DOHH2 (cell line): ENCODE data around the gene WDR35.

Source experiments
- EZH2phosphoT487 ChIP-seq: fragments of 200-600 bp; sonication (generic); IDR thresholded peaks from 2 replicates; pipeline ENCODE4 v1.6.1; 2017; ENCODE audit warnings: borderline replicate concordance, mild to moderate bottlenecking, antibody characterized with exemption, low read length, moderate library complexity, mixed read lengths
- TF ChIP-seq, protein P1 (sequence below): fragments of 200-600 bp; sonication (generic); IDR thresholded peaks from one replicate; pipeline ENCODE4 v1.5.1; 2014; ENCODE audit warnings: antibody characterized with exemption, mild to moderate bottlenecking, low read depth, low read length; ENCODE audit not compliant: poor library complexity, severe bottlenecking

DNA sequence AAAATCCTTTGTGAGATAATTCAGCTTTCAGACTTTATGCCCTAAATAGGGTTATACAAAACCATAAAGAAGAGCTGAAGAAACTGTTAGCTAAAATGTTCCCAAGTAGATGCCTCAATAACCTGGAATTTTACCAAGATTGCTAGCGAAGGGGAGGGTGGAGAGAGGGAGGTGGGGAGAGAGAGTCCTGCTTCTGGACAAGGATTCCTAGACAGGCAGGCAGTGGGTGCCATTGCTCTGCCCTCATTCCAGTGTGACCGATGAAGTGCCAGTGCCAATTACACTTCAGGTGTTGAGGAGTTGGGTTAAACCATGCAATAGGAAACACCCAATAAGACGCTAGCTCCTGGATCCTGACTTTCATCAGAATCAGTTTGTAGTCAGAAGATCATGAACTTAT is 43.4 kb upstream of the WDR35 start:
- TF ChIP-seq, protein P1, sequence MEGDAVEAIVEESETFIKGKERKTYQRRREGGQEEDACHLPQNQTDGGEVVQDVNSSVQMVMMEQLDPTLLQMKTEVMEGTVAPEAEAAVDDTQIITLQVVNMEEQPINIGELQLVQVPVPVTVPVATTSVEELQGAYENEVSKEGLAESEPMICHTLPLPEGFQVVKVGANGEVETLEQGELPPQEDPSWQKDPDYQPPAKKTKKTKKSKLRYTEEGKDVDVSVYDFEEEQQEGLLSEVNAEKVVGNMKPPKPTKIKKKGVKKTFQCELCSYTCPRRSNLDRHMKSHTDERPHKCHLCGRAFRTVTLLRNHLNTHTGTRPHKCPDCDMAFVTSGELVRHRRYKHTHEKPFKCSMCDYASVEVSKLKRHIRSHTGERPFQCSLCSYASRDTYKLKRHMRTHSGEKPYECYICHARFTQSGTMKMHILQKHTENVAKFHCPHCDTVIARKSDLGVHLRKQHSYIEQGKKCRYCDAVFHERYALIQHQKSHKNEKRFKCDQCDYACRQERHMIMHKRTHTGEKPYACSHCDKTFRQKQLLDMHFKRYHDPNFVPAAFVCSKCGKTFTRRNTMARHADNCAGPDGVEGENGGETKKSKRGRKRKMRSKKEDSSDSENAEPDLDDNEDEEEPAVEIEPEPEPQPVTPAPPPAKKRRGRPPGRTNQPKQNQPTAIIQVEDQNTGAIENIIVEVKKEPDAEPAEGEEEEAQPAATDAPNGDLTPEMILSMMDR = no peak
- TF ChIP-seq EZH2phosphoT487 = no peak
